ENCODE measurements around the gene ARRDC2. TPM values are rescaled to one million over a fixed set of nuclear protein-coding genes. Genes with fewer than 3 reads are reported as not detected.

Gene ARRDC2
- total RNA-seq, 1 donor from 2014 or later, result 16.6 TPM

DNA sequence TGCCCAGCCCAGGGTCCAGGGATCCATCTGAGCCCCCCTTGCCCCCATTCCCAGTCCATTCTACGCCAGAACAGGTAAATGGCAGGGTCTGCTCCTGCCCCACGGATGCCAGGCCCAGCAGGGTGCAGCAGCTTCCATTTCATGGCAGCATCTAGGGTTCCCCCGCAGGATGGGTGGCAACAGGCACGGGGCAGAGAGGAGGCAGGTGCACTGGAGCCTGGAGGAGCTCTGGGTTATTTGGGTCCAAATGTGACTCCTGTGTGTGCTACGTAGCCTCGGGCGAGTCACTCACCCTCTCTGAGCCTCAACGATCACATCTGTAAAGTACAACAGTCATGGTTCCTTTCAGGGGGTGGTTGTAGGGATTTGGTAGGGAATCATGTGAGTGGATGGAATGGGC is 51.3 kb downstream of the ARRDC2 start:
- H3K36me3 ChIP-seq, result no peaks in the 10 kb centered on the region
- TF ChIP-seq, protein P1, sequence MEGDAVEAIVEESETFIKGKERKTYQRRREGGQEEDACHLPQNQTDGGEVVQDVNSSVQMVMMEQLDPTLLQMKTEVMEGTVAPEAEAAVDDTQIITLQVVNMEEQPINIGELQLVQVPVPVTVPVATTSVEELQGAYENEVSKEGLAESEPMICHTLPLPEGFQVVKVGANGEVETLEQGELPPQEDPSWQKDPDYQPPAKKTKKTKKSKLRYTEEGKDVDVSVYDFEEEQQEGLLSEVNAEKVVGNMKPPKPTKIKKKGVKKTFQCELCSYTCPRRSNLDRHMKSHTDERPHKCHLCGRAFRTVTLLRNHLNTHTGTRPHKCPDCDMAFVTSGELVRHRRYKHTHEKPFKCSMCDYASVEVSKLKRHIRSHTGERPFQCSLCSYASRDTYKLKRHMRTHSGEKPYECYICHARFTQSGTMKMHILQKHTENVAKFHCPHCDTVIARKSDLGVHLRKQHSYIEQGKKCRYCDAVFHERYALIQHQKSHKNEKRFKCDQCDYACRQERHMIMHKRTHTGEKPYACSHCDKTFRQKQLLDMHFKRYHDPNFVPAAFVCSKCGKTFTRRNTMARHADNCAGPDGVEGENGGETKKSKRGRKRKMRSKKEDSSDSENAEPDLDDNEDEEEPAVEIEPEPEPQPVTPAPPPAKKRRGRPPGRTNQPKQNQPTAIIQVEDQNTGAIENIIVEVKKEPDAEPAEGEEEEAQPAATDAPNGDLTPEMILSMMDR (IDR thresholded peaks at IDR 0.05; ENCODE audit: borderline replicate concordance), result no peak
- intact Hi-C loops (cut with micrococcal nuclease), result loop anchor here (2.0 kb wide), 1 partner anchor 52 kb away; no protein-coding TSS in a partner anchor

DNA sequence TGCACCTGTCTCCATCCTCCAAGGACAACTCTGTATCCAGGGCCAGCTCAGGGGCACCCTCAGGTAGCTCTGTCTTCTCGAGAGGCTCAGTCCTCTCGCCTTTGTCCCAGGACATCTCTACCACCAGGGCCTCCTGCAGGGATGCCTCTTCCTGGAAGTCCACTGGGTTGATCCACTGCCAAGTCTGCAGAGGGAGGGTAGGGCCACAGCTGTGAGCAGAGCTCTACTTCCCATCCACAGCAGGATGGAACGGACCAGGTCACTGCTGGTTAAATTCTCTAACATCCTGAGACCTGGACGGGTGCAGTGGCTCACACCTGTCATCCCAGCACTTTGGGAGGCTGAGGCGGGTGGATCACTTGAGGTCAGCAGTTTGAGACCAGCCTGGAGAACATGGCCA is 51.9 kb downstream of the ARRDC2 start:
- Histone ChIP-seq H3K4me3 (no peak overlapping the region), H3K4me1 (peaks cover 15% of the 10 kb centered on the region), H3K9me3 (replicated peaks) (no peaks in the 10 kb centered on the region), H3K27ac (replicated peaks) (no peak overlapping the region), H3K27me3 (ENCODE audit: low read depth) (peaks cover 23% of the 10 kb centered on the region), H3K36me3 (no peaks in the 10 kb centered on the region)
- DNase-seq, result no peak
- TF ChIP-seq, protein P1 (IDR thresholded peaks at IDR 0.05; ENCODE audit: borderline replicate concordance), result no peak
- intact Hi-C loops (cut with micrococcal nuclease), result loop anchor here (2.0 kb wide), 1 partner anchor 53 kb away; no protein-coding TSS in a partner anchor

More for the DNA sequence above, 51.3 kb downstream of the ARRDC2 start:
- Histone ChIP-seq H3K27me3 (ENCODE audit: low read depth) (peaks cover 23% of the 10 kb centered on the region), H3K4me3 (no peak overlapping the region), H3K9me3 (replicated peaks) (no peaks in the 10 kb centered on the region), H3K4me1 (peaks cover 15% of the 10 kb centered on the region), H3K27ac (replicated peaks) (no peak overlapping the region)
- no peak for DNase-seq

DNA sequence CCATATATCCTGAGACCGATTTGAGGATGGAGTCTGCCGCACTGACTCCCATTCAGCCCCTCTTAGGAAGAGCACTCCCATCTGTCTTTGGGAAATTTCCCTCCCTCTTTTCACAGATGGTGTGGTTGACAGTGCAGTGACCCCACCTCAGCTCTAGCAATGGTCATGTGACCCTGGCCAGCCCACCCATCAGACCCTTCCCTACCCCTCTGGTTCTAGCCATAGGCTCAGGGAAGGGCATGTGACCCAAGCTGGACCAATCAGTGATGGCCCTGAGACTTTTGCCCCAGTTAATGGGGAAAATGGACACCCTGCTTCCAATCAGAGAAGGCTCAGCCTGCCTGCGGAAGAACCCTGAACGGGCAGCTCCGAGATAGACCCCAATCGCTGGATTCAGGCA is 52.5 kb downstream of the ARRDC2 start:
- no peaks in the 10 kb centered on the region for H3K9me3 ChIP-seq (replicated peaks)
- TF ChIP-seq, protein P1 (IDR thresholded peaks at IDR 0.05; ENCODE audit: borderline replicate concordance), result no peak
- peaks cover 15% of the 10 kb centered on the region for H3K4me1 ChIP-seq
- H3K4me3 ChIP-seq, result no peak overlapping the region
- intact Hi-C loops (cut with micrococcal nuclease), result no loop called here
- DNase-seq, result no peak
- no peak overlapping the region for H3K27ac ChIP-seq (replicated peaks)
- peaks cover 27% of the 10 kb centered on the region for H3K27me3 ChIP-seq (ENCODE audit: low read depth)
- no peaks in the 10 kb centered on the region for H3K36me3 ChIP-seq

DNA sequence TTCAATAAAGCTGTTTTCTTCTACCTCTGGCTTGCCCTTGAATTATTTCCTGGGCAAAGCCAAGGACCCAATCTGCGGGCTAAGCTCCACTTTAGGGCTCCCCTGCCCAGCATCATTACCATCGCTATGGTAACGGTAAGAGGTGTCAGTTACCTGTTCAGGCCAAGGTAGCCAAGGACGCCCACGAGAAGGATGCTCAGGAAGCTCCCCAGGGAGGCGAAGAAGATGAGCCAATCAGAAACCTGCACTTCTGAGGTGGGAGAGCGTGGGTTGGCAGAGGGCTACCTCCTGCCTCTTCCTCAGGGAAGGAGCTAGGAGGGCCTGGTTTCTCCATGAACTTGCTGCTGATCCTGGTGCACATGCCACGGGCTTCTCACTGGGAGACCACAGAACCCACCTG is 54.1 kb downstream of the ARRDC2 start:
- H3K36me3 ChIP-seq, result no peaks in the 10 kb centered on the region
- no peaks in the 10 kb centered on the region for H3K9me3 ChIP-seq (replicated peaks)
- H3K4me3 ChIP-seq, result no peak overlapping the region
- H3K27ac ChIP-seq (replicated peaks), result no peak overlapping the region
- intact Hi-C loops (cut with micrococcal nuclease), result no loop called here
- H3K4me1 ChIP-seq, result peaks cover 15% of the 10 kb centered on the region
- TF ChIP-seq, protein P1 (IDR thresholded peaks at IDR 0.05; ENCODE audit: borderline replicate concordance), result no peak
- peaks cover 30% of the 10 kb centered on the region for H3K27me3 ChIP-seq (ENCODE audit: low read depth)
- DNase-seq, result no peak

DNA sequence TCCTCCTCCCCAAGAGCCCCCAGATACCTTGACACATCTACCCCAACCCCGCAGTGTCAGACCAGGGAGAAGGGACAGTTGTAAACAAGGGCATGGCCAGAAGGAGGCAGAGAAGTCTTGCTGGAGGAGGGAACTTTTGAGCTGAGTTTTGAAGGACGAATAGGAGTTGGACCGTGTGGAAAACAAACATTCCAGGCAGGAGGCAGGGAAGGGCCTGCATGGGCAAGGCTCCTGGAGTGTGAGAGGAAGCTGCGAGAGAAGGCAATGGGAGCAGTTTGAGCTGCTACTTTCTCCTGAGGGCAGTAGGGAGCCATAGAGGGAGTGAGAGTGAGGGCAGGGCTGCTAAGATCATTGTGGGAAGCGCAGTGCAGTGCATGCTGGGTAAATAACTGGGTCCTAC is 55.5 kb downstream of the ARRDC2 start:
- DNase-seq, result no peak
- intact Hi-C loops (cut with micrococcal nuclease), result no loop called here
- TF ChIP-seq, protein P1 (IDR thresholded peaks at IDR 0.05; ENCODE audit: borderline replicate concordance), result no peak

More for the DNA sequence above, 55.5 kb downstream of the ARRDC2 start:
- Histone ChIP-seq H3K4me3 (no peak overlapping the region), H3K4me1 (peaks cover 4% of the 10 kb centered on the region), H3K27ac (replicated peaks) (no peak overlapping the region), H3K27me3 (ENCODE audit: low read depth) (peaks cover 34% of the 10 kb centered on the region), H3K36me3 (no peaks in the 10 kb centered on the region), H3K9me3 (replicated peaks) (no peaks in the 10 kb centered on the region)

Other genes starting within 250 kb of the ARRDC2 start
- gene B3GNT3, start 213.0 kb upstream of the ARRDC2 start, total RNA-seq, result not detected
- gene INSL3, start 186.7 kb upstream of the ARRDC2 start, total RNA-seq, result not detected
- gene JAK3, start 160.2 kb upstream of the ARRDC2 start, total RNA-seq, result 1.7 TPM
- 767 TPM for gene RPL18A, start 148.3 kb upstream of the ARRDC2 start, total RNA-seq
- gene SLC5A5, start 136.2 kb upstream of the ARRDC2 start, total RNA-seq, result not detected
- gene CCDC124, start 75.2 kb upstream of the ARRDC2 start, total RNA-seq, result 87.4 TPM
- gene KCNN1, start 41.1 kb upstream of the ARRDC2 start, total RNA-seq, result 0.38 TPM
- gene IL12RB1, start 78.8 kb downstream of the ARRDC2 start, total RNA-seq, result 0.44 TPM
- gene MAST3, start 89.6 kb downstream of the ARRDC2 start, total RNA-seq, result 4.6 TPM
- 28.0 TPM for gene PIK3R2, start 145.0 kb downstream of the ARRDC2 start, total RNA-seq
- gene IFI30, start 165.6 kb downstream of the ARRDC2 start, total RNA-seq, result 23.3 TPM
- gene MPV17L2, start 185.0 kb downstream of the ARRDC2 start, total RNA-seq, result 12.5 TPM
- 37.4 TPM for gene RAB3A, start 195.9 kb downstream of the ARRDC2 start, total RNA-seq
- 2.4 TPM for gene PDE4C, start 218.3 kb downstream of the ARRDC2 start, total RNA-seq

Data from left ventricle myocardium inferior (tissue), 1 donor.